Measurements from ENCODE around the gene P2RX3.

- TF ChIP-seq ZNF274 (IDR thresholded peaks at IDR 0.05; ENCODE audit: borderline replicate concordance, extremely low read depth, low read length) (no peak), SIRT6 (IDR thresholded peaks at IDR 0.05; ENCODE audit: low read length) (no peak), MAFK (IDR thresholded peaks at IDR 0.05; ENCODE audit: low read depth, low read length) (no peak), HDAC6 (IDR thresholded peaks at IDR 0.05; ENCODE audit: low read depth, low read length) (no peak), RFX5 (IDR thresholded peaks at IDR 0.05; ENCODE audit: borderline replicate concordance, low read depth, low read length) (no peak), POLR2AphosphoS5 (IDR thresholded peaks at IDR 0.05; ENCODE audit: low read depth, low read length) (no peak), CBX5 (IDR thresholded peaks at IDR 0.05; ENCODE audit: low read depth, low read length) (no peak), SP1 (IDR thresholded peaks at IDR 0.05; ENCODE audit: low read depth, low read length) (no peak), CREB1 (IDR thresholded peaks at IDR 0.05) (no peak), ATF3 (IDR thresholded peaks at IDR 0.05; ENCODE audit: insufficient read depth, low read depth, low read length) (no peak), ASH2L (IDR thresholded peaks at IDR 0.05; ENCODE audit: low read length) (no peak), TAF7 (optimal IDR thresholded peaks at IDR 0.05; ENCODE audit: borderline replicate concordance, low read depth, low read length) (no peak), POLR2A (IDR thresholded peaks at IDR 0.05; ENCODE audit: control extremely low read depth in 1 of 2, low read depth in 2 of 2, low read length in 2 of 2) (no peak)
- TF ChIP-seq, protein P1, sequence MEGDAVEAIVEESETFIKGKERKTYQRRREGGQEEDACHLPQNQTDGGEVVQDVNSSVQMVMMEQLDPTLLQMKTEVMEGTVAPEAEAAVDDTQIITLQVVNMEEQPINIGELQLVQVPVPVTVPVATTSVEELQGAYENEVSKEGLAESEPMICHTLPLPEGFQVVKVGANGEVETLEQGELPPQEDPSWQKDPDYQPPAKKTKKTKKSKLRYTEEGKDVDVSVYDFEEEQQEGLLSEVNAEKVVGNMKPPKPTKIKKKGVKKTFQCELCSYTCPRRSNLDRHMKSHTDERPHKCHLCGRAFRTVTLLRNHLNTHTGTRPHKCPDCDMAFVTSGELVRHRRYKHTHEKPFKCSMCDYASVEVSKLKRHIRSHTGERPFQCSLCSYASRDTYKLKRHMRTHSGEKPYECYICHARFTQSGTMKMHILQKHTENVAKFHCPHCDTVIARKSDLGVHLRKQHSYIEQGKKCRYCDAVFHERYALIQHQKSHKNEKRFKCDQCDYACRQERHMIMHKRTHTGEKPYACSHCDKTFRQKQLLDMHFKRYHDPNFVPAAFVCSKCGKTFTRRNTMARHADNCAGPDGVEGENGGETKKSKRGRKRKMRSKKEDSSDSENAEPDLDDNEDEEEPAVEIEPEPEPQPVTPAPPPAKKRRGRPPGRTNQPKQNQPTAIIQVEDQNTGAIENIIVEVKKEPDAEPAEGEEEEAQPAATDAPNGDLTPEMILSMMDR (IDR thresholded peaks at IDR 0.05; ENCODE audit: control extremely low read depth in 1 of 3, insufficient read depth in 1 of 3, low read depth in 1 of 3, low read length in 3 of 3), result no peak
These were observed 18.1 kb downstream of the P2RX3 start for GRCh38 chr11:57356268-57356667.

Data from H1 (cell line).